Gastroesophageal sphincter (tissue), 4 donors: ENCODE results near the gene GPC1. TPM values are rescaled to one million over a fixed set of nuclear protein-coding genes. Genes with fewer than 3 reads are reported as not detected.
"Not testable (repeated sequence)": the region's sequence is repeated elsewhere in the genome, so short reads cannot be mapped to it uniquely, and the experiment has no call there.

ENCODE experiments used
- ATAC-seq: fragments of 150-250 bp; one replicate; pipeline ENCODE4 v1.9.1; 2016; ENCODE audit warnings: mild to moderate bottlenecking, moderate library complexity
- H3K27ac ChIP-seq, 4 donors: fragments of 200-600 bp; sonication (generic) in 3 of 4; 1 replicate in 3 of 4; 2 replicates in 1 of 4; pipeline ENCODE4 v1.5.1; 2016 to 2019
- H3K27me3 ChIP-seq: fragments of 200-600 bp; sonication (generic); one replicate; pipeline ENCODE4 v1.5.1; 2019
- H3K36me3 ChIP-seq, 2 donors: fragments of 200-600 bp; sonication (generic); one replicate each; pipeline ENCODE4 v1.5.1; 2019; ENCODE audit warnings: control low read depth in 1 of 2
- H3K4me1 ChIP-seq, 3 donors: fragments of 200-600 bp; sonication (generic); 1 replicate in 2 of 3; 2 replicates in 1 of 3; pipeline ENCODE4 v1.5.1; 2016 to 2019; ENCODE audit warnings: control low read depth in 2 of 3
- H3K4me3 ChIP-seq, 2 donors: fragments of 200-600 bp; sonication (generic); one replicate each; pipeline ENCODE4 v1.5.1; 2019; ENCODE audit warnings: mild to moderate bottlenecking in 1 of 2, moderate library complexity in 1 of 2
- H3K9me3 ChIP-seq, 3 donors: fragments of 200-600 bp; sonication (generic); one replicate each; pipeline ENCODE4 v1.5.1; 2017 to 2019; ENCODE audit warnings: control low read depth in 2 of 3
- CTCF ChIP-seq, 4 experiments: fragments of 200-600 bp in 2 of 4; fragments of 450-650 bp in 2 of 4; sonication (generic) in 1 of 4; IDR thresholded peaks; one replicate each; pipeline ENCODE4 v1.5.1; 2017 to 2019; ENCODE audit warnings: antibody characterized with exemption in 4 of 4, mild to moderate bottlenecking in 2 of 4, moderate library complexity in 2 of 4
- EP300 ChIP-seq: sonication (generic); formaldehyde crosslinking; IDR thresholded peaks from one replicate; pipeline ENCODE4 v1.6.1; 2017; ENCODE audit warnings: antibody characterized with exemption, mild to moderate bottlenecking
- POLR2A ChIP-seq, 2 donors: fragments of 450-650 bp; IDR thresholded peaks; one replicate each; pipeline ENCODE4 v1.6.1; 2017; ENCODE audit warnings: antibody characterized with exemption in 2 of 2, mild to moderate bottlenecking in 2 of 2, moderate library complexity in 1 of 2
- POLR2AphosphoS5 ChIP-seq: sonication (generic); formaldehyde crosslinking; IDR thresholded peaks from one replicate; pipeline ENCODE4 v1.6.1; 2017; ENCODE audit warnings: antibody characterized with exemption
- WGBS, 2 donors: methylation state at CpG; one replicate each; pipeline ENCODE4 v1.1.5; 2018; ENCODE audit warnings: low coverage in 1 of 2; 5-methylcytosine and 5-hydroxymethylcytosine counted together
- total RNA-seq, 4 donors: library from RNA; depleted of rRNA; stranded (reverse); fragments of >200 nt; gene quantifications; one replicate each; pipeline ENCODE4 v1.1.0, GENCODE V29; 2016

The GPC1 gene
- total RNA-seq, 4 donors from 2014 or later = 22.5 to 73.9 (median 43.3) TPM

GRCh38 chr2:240494194-240494793 lies 58.8 kb downstream of the GPC1 start:
- Histone ChIP-seq H3K4me3 (no peak overlapping the region), H3K4me1 (no peaks in the 10 kb centered on the region), H3K36me3 (peaks cover 0 to 38% of the 10 kb centered on the region in 2 donors), H3K9me3 (peaks cover 0 to 16% (median 0%) of the 10 kb centered on the region in 3 donors), H3K27me3 (no peaks in the 10 kb centered on the region), H3K27ac (no peak overlapping the region)
- no peak for ATAC-seq
- no CpG with 5 or more reads among the region's 1 CpG for WGBS, 2 donors
- TF ChIP-seq POLR2AphosphoS5 (no peak), CTCF (IDR thresholded peaks at IDR 0.05) (no peak), EP300 (no peak), POLR2A (IDR thresholded peaks at IDR 0.05) (no peak)

- not testable (repeated sequence) for H3K4me3 ChIP-seq, ATAC-seq, H3K4me1 ChIP-seq, H3K27me3 ChIP-seq, H3K27ac ChIP-seq
- Histone ChIP-seq H3K36me3 (peaks cover 0 to 45% of the 10 kb centered on the region in 2 donors), H3K9me3 (peaks cover 0 to 11% (median 0%) of the 10 kb centered on the region in 3 donors)
- peak in 2 of 4 experiments; percentile 13 to 39 for TF ChIP-seq CTCF (IDR thresholded peaks at IDR 0.05)
- 73 to 79% methylated on average over 8 to 10 of the region's 11 CpGs for WGBS, 2 donors
Measured at GRCh38 chr2:240494942-240495341, 59.5 kb downstream of the GPC1 start.

GRCh38 chr2:240497082-240497481 lies 61.6 kb downstream of the GPC1 start:
- H3K4me3 ChIP-seq, H3K9me3 ChIP-seq, H3K4me1 ChIP-seq, H3K27ac ChIP-seq, H3K27me3 ChIP-seq, ATAC-seq: not testable (repeated sequence)
- peaks cover 0 to 55% of the 10 kb centered on the region in 2 donors for H3K36me3 ChIP-seq
- WGBS, 2 donors = 100% methylated on average over 1 of the region's 7 CpGs; no CpG with 5 or more reads in 1 of the 2 donors

GRCh38 chr2:240498171-240498957 lies 62.9 kb downstream of the GPC1 start:
- H3K4me1 ChIP-seq = no peaks in the 10 kb centered on the region
- H3K27ac ChIP-seq = no peak overlapping the region
- peaks cover 0 to 55% of the 10 kb centered on the region in 2 donors for H3K36me3 ChIP-seq
- H3K27me3 ChIP-seq = no peaks in the 10 kb centered on the region
- H3K9me3 ChIP-seq = no peaks in the 10 kb centered on the region
- TF ChIP-seq CTCF (IDR thresholded peaks at IDR 0.05) = no peak
- no peak for TF ChIP-seq EP300
- no peak for TF ChIP-seq POLR2AphosphoS5
- TF ChIP-seq POLR2A (IDR thresholded peaks at IDR 0.05) = no peak
- ATAC-seq = no peak
- WGBS, 2 donors = 75 to 84% methylated on average over 5 to 10 of the region's 13 CpGs
- no peak overlapping the region for H3K4me3 ChIP-seq

GRCh38 chr2:240498958-240499260 lies 63.4 kb downstream of the GPC1 start:
- Histone ChIP-seq H3K36me3 (peaks cover 0 to 50% of the 10 kb centered on the region in 2 donors), H3K9me3 (no peaks in the 10 kb centered on the region), H3K27ac (no peak overlapping the region), H3K27me3 (no peaks in the 10 kb centered on the region), H3K4me3 (no peak overlapping the region), H3K4me1 (no peaks in the 10 kb centered on the region)
- ATAC-seq = no peak
- TF ChIP-seq EP300 = no peak
- no peak for TF ChIP-seq POLR2A (IDR thresholded peaks at IDR 0.05)
- TF ChIP-seq CTCF (IDR thresholded peaks at IDR 0.05) = no peak
- no peak for TF ChIP-seq POLR2AphosphoS5
- WGBS, 2 donors = 92% methylated on average over 6 of the region's 9 CpGs; no CpG with 5 or more reads in 1 of the 2 donors
